Activated naive CD8-positive, alpha-beta T cell treated with anti-CD3 and anti-CD28 coated beads, Interleukin-2, amount 50 U/mL, for 24 hours (primary cell): ENCODE data around the gene RGMB.

Experiments used
- ATAC-seq: fragments of 150-1000 bp; cut with Tn5 transposase; one replicate; pipeline ENCODE4 v1.10.0; 2021
- DNase-seq: peaks from one replicate; pipeline ENCODE4 v3.0.0; 2021
- H3K27ac Mint-ChIP-seq: one replicate; pipeline ENCODE4 v1.8.0; 2021; ENCODE audit warnings: mild to moderate bottlenecking, mixed read lengths
- H3K27me3 Mint-ChIP-seq: one replicate; pipeline ENCODE4 v1.8.0; 2021; ENCODE audit warnings: mixed read lengths
- H3K36me3 Mint-ChIP-seq: one replicate; pipeline ENCODE4 v1.8.0; 2021; ENCODE audit warnings: low read depth, mixed read lengths
- H3K4me1 Mint-ChIP-seq: one replicate; pipeline ENCODE4 v1.8.0; 2021; ENCODE audit warnings: mixed read lengths
- H3K4me3 Mint-ChIP-seq: one replicate; pipeline ENCODE4 v1.8.0; 2021; ENCODE audit warnings: mild to moderate bottlenecking, moderate library complexity, mixed read lengths
- H3K9me3 Mint-ChIP-seq: one replicate; pipeline ENCODE4 v1.8.0; 2021; ENCODE audit warnings: mixed read lengths

RGMB gene

GRCh38 chr5:98786191-98786853 lies 12.9 kb downstream of the RGMB start:
- peaks cover 3% of the 10 kb centered on the region for H3K36me3 Mint-ChIP-seq
- no peak for ATAC-seq
- peaks cover 5% of the 10 kb centered on the region for H3K4me1 Mint-ChIP-seq
- H3K27me3 Mint-ChIP-seq, result no peaks in the 10 kb centered on the region
- no peaks in the 10 kb centered on the region for H3K9me3 Mint-ChIP-seq
- H3K27ac Mint-ChIP-seq, result no peak overlapping the region
- H3K4me3 Mint-ChIP-seq, result no peak overlapping the region
- no peak for DNase-seq

GRCh38 chr5:98787131-98787719 lies 13.8 kb downstream of the RGMB start:
- no peak for ATAC-seq
- Mint-ChIP-seq H3K27me3 (no peaks in the 10 kb centered on the region), H3K9me3 (no peaks in the 10 kb centered on the region), H3K4me1 (peaks cover 2% of the 10 kb centered on the region), H3K27ac (no peak overlapping the region), H3K4me3 (no peak overlapping the region), H3K36me3 (no peaks in the 10 kb centered on the region)
- DNase-seq, result no peak

- Mint-ChIP-seq H3K27ac (no peak overlapping the region), H3K27me3 (no peaks in the 10 kb centered on the region), H3K4me3 (no peak overlapping the region), H3K4me1 (no peaks in the 10 kb centered on the region), H3K9me3 (no peaks in the 10 kb centered on the region), H3K36me3 (peaks cover under 1% of the 10 kb centered on the region)
- DNase-seq (no peak), ATAC-seq (no peak)
These were observed 15.6 kb downstream of the RGMB start for GRCh38 chr5:98789029-98789428.

GRCh38 chr5:98791001-98791519 lies 17.6 kb downstream of the RGMB start:
- H3K27ac Mint-ChIP-seq, result no peak overlapping the region
- no peak for DNase-seq
- H3K27me3 Mint-ChIP-seq, result no peaks in the 10 kb centered on the region
- peaks cover 2% of the 10 kb centered on the region for H3K36me3 Mint-ChIP-seq
- no peak overlapping the region for H3K4me3 Mint-ChIP-seq
- ATAC-seq, result no peak
- no peaks in the 10 kb centered on the region for H3K9me3 Mint-ChIP-seq
- no peaks in the 10 kb centered on the region for H3K4me1 Mint-ChIP-seq

GRCh38 chr5:98791898-98792580 lies 18.6 kb downstream of the RGMB start:
- DNase-seq (no peak), ATAC-seq (no peak)
- H3K4me3 Mint-ChIP-seq, result no peak overlapping the region
- no peaks in the 10 kb centered on the region for H3K9me3 Mint-ChIP-seq
- H3K27ac Mint-ChIP-seq, result no peak overlapping the region
- H3K36me3 Mint-ChIP-seq, result peaks cover 2% of the 10 kb centered on the region
- H3K4me1 Mint-ChIP-seq, result peaks cover 3% of the 10 kb centered on the region
- no peaks in the 10 kb centered on the region for H3K27me3 Mint-ChIP-seq

- ATAC-seq (no peak), DNase-seq (no peak)
- Mint-ChIP-seq H3K4me1 (peaks cover 3% of the 10 kb centered on the region), H3K4me3 (no peak overlapping the region), H3K36me3 (peaks cover 2% of the 10 kb centered on the region), H3K9me3 (no peaks in the 10 kb centered on the region), H3K27ac (no peak overlapping the region), H3K27me3 (no peaks in the 10 kb centered on the region)
These were observed 19.8 kb downstream of the RGMB start for GRCh38 chr5:98793223-98793622.

GRCh38 chr5:98794001-98794400 lies 20.5 kb downstream of the RGMB start:
- H3K9me3 Mint-ChIP-seq, result no peaks in the 10 kb centered on the region
- no peak overlapping the region for H3K4me3 Mint-ChIP-seq
- H3K27ac Mint-ChIP-seq, result no peak overlapping the region
- no peaks in the 10 kb centered on the region for H3K27me3 Mint-ChIP-seq
- DNase-seq, result no peak
- ATAC-seq, result no peak
- H3K36me3 Mint-ChIP-seq, result peaks cover 2% of the 10 kb centered on the region
- H3K4me1 Mint-ChIP-seq, result peaks cover 3% of the 10 kb centered on the region

- Mint-ChIP-seq H3K36me3 (peaks cover 2% of the 10 kb centered on the region), H3K27ac (no peak overlapping the region), H3K9me3 (no peaks in the 10 kb centered on the region), H3K27me3 (no peaks in the 10 kb centered on the region), H3K4me3 (no peak overlapping the region), H3K4me1 (peaks cover 3% of the 10 kb centered on the region)
- no peak for DNase-seq
- ATAC-seq, result no peak
These were observed 21.1 kb downstream of the RGMB start for GRCh38 chr5:98794414-98795080.

- Mint-ChIP-seq H3K9me3 (no peaks in the 10 kb centered on the region), H3K27me3 (no peaks in the 10 kb centered on the region), H3K36me3 (peaks cover 2% of the 10 kb centered on the region), H3K27ac (no peak overlapping the region), H3K4me3 (no peak overlapping the region), H3K4me1 (peaks cover 3% of the 10 kb centered on the region)
- no peak for ATAC-seq
- no peak for DNase-seq
These were observed 21.8 kb downstream of the RGMB start for GRCh38 chr5:98795243-98795642.

GRCh38 chr5:98796197-98796972 lies 22.9 kb downstream of the RGMB start:
- Mint-ChIP-seq H3K27ac (no peak overlapping the region), H3K27me3 (no peaks in the 10 kb centered on the region), H3K36me3 (peaks cover 2% of the 10 kb centered on the region), H3K9me3 (no peaks in the 10 kb centered on the region), H3K4me3 (no peak overlapping the region), H3K4me1 (peaks cover 3% of the 10 kb centered on the region)
- ATAC-seq (peak; percentile 73), DNase-seq (peak; percentile 53)

GRCh38 chr5:98798371-98798770 lies 24.9 kb downstream of the RGMB start:
- H3K27me3 Mint-ChIP-seq, result no peaks in the 10 kb centered on the region
- ATAC-seq (no peak), DNase-seq (no peak)
- no peak overlapping the region for H3K27ac Mint-ChIP-seq
- H3K36me3 Mint-ChIP-seq, result peaks cover 2% of the 10 kb centered on the region
- H3K4me1 Mint-ChIP-seq, result peaks cover 3% of the 10 kb centered on the region
- no peaks in the 10 kb centered on the region for H3K9me3 Mint-ChIP-seq
- no peak overlapping the region for H3K4me3 Mint-ChIP-seq

- Mint-ChIP-seq H3K36me3 (peaks cover 2% of the 10 kb centered on the region), H3K9me3 (no peaks in the 10 kb centered on the region), H3K4me3 (no peak overlapping the region), H3K27ac (no peak overlapping the region), H3K4me1 (peaks cover 3% of the 10 kb centered on the region), H3K27me3 (no peaks in the 10 kb centered on the region)
- DNase-seq (no peak), ATAC-seq (no peak)
These were observed 25.4 kb downstream of the RGMB start for GRCh38 chr5:98798847-98799246.

- no peaks in the 10 kb centered on the region for H3K27me3 Mint-ChIP-seq
- H3K36me3 Mint-ChIP-seq, result peaks cover 17% of the 10 kb centered on the region
- no peak for ATAC-seq
- DNase-seq, result no peak
- H3K9me3 Mint-ChIP-seq, result peaks cover 34% of the 10 kb centered on the region
- H3K4me3 Mint-ChIP-seq, result no peak overlapping the region
- no peak overlapping the region for H3K27ac Mint-ChIP-seq
- no peaks in the 10 kb centered on the region for H3K4me1 Mint-ChIP-seq
These were observed 30.6 kb downstream of the RGMB start for GRCh38 chr5:98804066-98804465.

GRCh38 chr5:98805070-98805469 lies 31.6 kb downstream of the RGMB start:
- ATAC-seq (no peak), DNase-seq (no peak)
- Mint-ChIP-seq H3K27me3 (no peaks in the 10 kb centered on the region), H3K27ac (no peak overlapping the region), H3K4me3 (no peak overlapping the region), H3K4me1 (no peaks in the 10 kb centered on the region), H3K9me3 (peaks cover 34% of the 10 kb centered on the region), H3K36me3 (peaks cover 17% of the 10 kb centered on the region)
